C4-2B (cell line): Measurements from ENCODE around the gene ADAM12.

Experiments
- CTCF ChIP-seq: fragments of 450-650 bp; conservative IDR thresholded peaks from 2 replicates; pipeline ENCODE4 v1.5.1; 2017; ENCODE audit warnings: mild to moderate bottlenecking
- ZFX ChIP-seq: fragments of 450-650 bp; IDR thresholded peaks from 2 replicates; pipeline ENCODE4 v1.6.1; 2017

GRCh38 chr10:126334272-126334671 lies 54.0 kb downstream of the ADAM12 start:
- TF ChIP-seq CTCF (no peak), ZFX (no peak)
